GM21526 (cell line): ENCODE measurements around the gene AXIN2.

Experiments
- ATAC-seq: cut with Tn5 transposase; IDR thresholded peaks from one replicate; pipeline ENCODE4 v1.9.1; 2021; ENCODE audit warnings: moderate library complexity; ENCODE audit not compliant: unreplicated experiment, low FRiP score

Gene AXIN2

GRCh38 chr17:65561452-65562205 is at the start of gene AXIN2:
AXIN2 (minus strand) TSS chr17:65561648; CDS start chr17:65558620, 3,028 bp downstream.
- peak; percentile 81 for ATAC-seq

DNA sequence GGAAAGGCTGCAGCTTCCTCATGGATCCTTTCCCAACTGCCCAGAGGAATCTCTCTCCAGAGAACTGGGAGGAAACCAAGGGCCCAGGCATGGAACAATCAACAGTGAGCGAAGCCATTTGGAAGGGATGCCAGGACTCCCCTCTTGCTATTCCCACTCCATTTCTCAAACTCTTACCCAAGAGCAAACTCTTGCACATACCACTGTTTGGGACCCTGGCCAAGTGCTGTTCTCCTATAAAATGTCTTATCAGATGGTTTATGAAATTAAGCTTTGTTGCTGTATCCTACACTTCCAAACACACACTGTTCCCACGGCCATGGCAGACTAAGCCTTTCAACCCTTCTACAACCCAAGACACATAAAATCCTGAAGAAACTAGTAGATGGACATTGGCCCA is 48.3 kb upstream of the AXIN2 start:
- ATAC-seq: no peak

- no peak for ATAC-seq
Observed at GRCh38 chr17:65609286-65609685, 47.8 kb upstream of the AXIN2 start.

DNA sequence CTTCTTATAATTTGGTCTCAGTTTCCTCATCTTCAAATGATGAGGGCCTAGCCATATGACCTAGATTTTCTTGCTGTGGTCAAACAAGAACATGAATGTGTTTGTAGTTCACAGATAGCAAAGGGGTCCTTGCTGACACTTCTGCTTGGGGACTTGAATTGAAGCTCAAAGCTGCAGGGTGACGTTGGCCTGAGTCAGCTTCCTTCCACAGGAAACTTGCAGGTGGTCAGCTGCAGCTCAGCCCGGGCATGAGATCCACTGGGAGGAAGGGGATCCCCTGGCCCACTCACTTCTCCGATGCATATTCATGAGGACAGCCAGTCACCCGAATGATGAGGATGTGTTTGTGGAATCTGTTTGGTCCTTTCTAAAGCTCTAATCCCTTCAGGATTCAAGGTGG is 42.6 kb upstream of the AXIN2 start:
- ATAC-seq: no peak

DNA sequence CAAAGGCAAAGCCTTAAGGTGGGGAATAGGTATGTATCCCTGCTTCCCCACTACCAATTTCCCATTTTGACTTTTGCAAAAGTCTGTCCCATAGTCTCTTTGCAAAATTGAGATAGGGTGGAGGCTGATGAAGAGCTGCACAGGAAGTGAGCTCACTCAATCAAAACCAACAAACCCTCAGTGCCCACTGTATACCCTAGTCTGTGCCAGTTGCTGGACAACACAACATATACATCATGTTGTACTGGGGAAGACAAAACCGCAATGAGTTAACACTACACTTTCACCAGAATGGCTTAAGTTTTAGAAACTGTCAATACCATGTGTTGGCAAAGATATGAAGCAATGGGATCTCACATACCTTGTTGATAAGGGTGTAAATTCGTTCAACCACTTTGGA is 40.4 kb upstream of the AXIN2 start:
- ATAC-seq: no peak

GRCh38 chr17:65601145-65601544 is 39.7 kb upstream of the AXIN2 start:
- ATAC-seq: no peak

GRCh38 chr17:65600518-65600917 is 39.1 kb upstream of the AXIN2 start:
- ATAC-seq: no peak

DNA sequence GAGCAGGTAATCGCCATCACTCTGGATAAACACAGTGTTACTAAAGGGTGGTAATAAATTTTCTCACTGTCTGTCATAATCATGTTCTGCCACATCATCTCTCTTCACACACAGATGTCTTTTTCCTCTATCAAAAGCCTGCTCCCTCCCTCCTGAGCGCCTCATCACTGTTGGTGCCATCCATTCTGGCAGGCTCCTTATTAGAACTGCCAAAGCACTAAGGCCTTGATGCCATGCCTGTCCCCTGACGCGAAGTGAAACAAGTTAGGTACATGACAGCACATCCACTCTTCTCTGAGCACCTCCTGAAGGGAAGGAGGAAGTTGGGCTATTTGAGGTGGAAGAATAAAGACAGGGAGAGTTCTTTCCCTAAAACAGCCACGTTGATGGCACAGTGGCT is 38.2 kb upstream of the AXIN2 start:
- no peak for ATAC-seq

GRCh38 chr17:65598746-65599145 is 37.3 kb upstream of the AXIN2 start:
- ATAC-seq: no peak

- ATAC-seq: no peak
Observed at GRCh38 chr17:65595071-65595656, 33.7 kb upstream of the AXIN2 start.

GRCh38 chr17:65593855-65594845 is 32.7 kb upstream of the AXIN2 start:
- ATAC-seq: no peak

DNA sequence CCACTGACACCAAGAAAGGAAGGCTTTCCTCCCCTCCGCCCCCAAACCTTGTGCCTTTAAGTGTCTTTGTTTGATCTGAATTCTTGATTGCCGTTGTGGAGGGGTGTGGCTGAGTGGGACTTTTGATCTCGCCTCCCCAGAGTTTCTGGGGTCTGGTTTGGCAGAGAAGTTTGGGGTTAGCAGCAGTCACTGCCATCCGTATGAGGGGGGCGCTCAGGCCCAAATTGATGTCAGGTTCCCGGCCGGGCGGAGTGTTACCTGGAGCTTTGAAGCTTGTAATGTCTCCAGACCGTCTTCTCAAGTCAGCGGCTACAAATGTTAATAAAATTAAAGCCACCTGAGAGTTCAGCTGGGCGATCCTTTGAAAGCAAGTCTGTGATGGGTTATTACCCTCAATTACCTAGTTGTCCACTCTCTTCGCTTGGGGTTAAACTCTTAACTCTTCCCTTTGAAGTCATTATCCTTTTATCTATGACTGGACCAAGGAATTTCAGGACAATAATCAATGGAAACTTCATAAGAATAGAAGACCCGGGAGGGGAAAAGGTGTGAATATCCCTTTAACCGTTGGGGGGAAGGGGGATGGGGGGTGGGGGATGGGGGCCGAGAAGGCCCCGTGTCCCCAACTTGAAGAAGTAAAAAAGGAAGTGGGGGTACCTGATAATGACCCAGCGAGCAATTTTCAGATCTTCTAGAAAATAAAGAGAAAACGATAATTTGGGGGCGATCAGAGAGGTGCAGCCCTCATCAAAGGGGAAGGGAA is 31.8 kb upstream of the AXIN2 start:
- no peak for ATAC-seq

DNA sequence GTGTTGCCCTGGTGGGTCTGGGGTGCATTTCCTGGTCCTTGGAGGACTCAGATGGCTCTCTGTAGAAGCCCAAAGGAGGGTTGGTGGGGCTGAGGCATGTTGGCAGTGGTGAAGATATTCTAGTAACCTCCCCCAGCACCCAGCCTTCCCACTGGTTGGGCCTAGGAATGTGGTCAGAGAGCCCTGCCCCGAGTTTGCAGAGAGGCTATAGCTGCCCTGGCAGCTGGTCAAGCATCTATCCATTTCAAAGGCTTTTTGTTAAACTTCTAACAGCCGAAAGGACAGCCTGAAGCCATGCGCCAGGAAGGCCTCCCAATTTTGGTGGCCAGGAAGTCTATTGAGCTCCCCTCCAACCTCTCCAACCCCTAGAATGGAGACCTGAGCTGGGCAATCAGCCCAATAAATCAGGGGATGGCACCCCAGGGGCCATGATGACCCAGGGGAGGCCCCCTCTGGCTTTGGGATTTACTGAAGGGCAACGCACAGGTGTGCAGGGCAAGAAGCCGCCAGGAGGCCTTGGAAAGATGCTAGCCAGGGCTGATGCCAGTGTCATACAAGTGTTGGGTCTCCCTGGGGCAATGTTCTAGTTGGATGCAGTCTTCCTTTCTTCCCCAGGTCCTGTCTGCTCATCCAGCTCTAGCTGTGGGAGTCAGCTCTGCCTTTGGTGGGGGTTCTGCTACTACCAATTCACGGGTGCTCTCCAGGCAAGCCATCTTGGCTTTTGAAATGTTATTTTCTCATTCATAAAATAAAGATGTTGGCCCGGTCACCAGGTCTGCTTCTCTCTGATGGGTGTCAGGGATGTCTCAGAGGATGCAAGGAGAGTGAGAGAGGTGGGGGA is 30.9 kb upstream of the AXIN2 start:
- ATAC-seq: no peak

DNA sequence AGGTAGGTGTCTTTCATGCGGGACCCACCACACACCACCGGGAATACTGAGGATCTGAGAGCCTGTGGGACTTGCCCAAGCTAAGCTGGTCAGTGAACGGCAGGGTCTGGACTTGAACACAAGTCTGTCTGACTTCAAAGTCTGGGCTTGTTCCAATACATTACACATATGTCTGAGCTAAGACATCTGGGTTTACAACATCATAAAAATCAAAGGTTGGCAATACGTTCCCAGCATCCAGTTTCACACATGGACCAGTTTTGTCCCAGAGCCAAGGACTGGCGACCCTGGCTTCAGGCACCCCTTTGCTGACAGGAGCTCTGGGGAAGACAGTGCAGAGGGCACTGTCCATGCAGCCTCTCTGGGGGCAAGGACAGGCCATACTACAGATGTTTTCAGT is 27.9 kb upstream of the AXIN2 start:
- no peak for ATAC-seq

DNA sequence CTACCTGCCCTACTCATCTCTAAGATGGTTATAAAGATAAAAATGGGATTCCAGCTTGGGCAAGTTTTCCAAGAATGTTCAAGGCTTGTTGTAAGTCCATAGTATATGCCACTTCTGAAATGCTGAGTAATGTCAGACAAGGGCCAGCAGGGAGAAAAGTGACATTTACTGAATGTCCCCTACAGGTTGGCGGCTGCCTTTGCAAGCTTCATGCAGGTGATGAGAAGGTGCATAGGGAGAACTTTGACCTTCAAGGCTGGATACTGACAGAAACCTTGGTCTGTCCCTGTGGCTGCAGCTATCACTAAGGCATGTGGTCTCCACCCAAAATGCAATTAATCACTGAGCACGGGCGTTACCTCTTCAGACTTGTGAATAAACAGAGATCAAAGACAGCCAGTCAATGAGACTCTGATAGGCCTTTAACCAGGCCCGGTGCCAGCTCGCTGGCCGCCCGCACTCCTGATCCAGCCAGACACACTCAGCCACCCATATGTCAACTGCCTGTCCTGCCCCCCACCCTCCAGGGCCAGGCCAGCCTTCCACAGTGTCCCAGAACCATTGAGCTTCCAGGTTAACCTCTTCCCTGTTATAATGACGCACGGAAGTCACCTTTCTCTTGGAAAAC is 26.8 kb upstream of the AXIN2 start:
- no peak for ATAC-seq

GRCh38 chr17:65587534-65588180 is 26.2 kb upstream of the AXIN2 start:
- ATAC-seq: no peak

- no peak for ATAC-seq
Observed at GRCh38 chr17:65586899-65587298, 25.5 kb upstream of the AXIN2 start.

- ATAC-seq: no peak
Observed at GRCh38 chr17:65584604-65585521, 23.4 kb upstream of the AXIN2 start.
